ENCODE results near the gene TTLL11. TPM values are rescaled to one million over a fixed set of nuclear protein-coding genes. Genes with fewer than 3 reads are reported as not detected.

The TTLL11 gene
- total and polyA plus RNA-seq, 2 of the 8 experiments (the other 6 are each of a cell fraction or from before 2014, with no cell fraction given) = 0.56 to 0.80 TPM

DNA sequence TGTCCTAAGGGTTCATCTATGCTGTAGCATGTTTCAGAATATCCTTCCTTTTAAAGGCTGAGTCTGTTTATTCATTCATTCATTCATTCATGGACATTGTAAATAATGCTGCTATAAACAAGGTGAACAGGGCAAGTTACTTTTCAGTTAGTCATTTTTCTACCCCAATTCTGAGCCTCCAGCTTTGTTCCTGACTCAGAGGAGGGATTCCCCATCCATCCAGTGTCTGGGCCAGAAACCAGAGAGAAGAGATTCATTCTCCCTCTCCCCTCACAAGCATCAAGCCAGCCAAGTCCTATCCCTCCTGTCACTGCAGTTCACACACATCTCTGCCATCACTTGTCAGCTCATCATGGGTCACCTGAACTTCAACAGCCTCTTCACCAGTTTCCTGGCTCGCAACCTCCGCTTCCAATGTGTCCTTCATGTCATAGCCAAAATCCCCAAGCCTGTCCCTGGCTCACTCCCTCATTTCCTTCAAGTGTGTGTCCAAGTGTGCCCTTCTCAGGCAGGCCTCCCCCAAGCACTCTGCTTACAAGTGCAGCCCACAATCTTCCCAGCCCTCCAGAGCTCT, 203.0 kb downstream of the TTLL11 start (continued):
- TF ChIP-seq SIX5 (IDR thresholded peaks at IDR 0.05; ENCODE audit: low read depth, low read length) = no peak
- no peak for TF ChIP-seq CTBP2 (IDR thresholded peaks at IDR 0.05; ENCODE audit: borderline replicate concordance, insufficient read depth, insufficient read length, low read length)
- no peak for TF ChIP-seq TAF1 (IDR thresholded peaks at IDR 0.05; ENCODE audit: low read depth, low read length)

Data from H1 (cell line).